Hepatocyte (in vitro differentiated cells): ENCODE results near the gene RAB6A. TPM values are rescaled to one million over a fixed set of nuclear protein-coding genes. Genes with fewer than 3 reads are reported as not detected.

ENCODE experiments used
- DNase-seq: peaks from one replicate; pipeline ENCODE4 v3.0.0-alpha.2; 2016; ENCODE audit warnings: low spot score
- H2AFZ ChIP-seq: fragments of 200-600 bp; sonication (generic); 2 replicates; pipeline ENCODE4 v1.6.0; 2016; ENCODE audit warnings: antibody characterized with exemption, mild to moderate bottlenecking
- H3K27ac ChIP-seq: fragments of 200-600 bp; sonication (generic); 2 replicates; pipeline ENCODE4 v1.5.1; 2016; ENCODE audit warnings: mild to moderate bottlenecking
- H3K27me3 ChIP-seq: fragments of 200-600 bp; sonication (generic); 2 replicates; pipeline ENCODE4 v1.6.1; 2016
- H3K36me3 ChIP-seq: fragments of 200-600 bp; sonication (generic); replicated peaks from 2 replicates; pipeline ENCODE4 v1.5.1; 2016; ENCODE audit warnings: low read depth; ENCODE audit not compliant: insufficient read depth
- H3K4me1 ChIP-seq: fragments of 200-600 bp; sonication (generic); 2 replicates; pipeline ENCODE4 v1.5.1; 2016; ENCODE audit warnings: mild to moderate bottlenecking, moderate library complexity; ENCODE audit not compliant: insufficient read depth
- H3K4me2 ChIP-seq: fragments of 200-600 bp; sonication (generic); 2 replicates; pipeline ENCODE4 v1.6.0; 2016
- H3K4me3 ChIP-seq: fragments of 200-600 bp; sonication (generic); 2 replicates; pipeline ENCODE4 v1.5.1; 2016; ENCODE audit warnings: mild to moderate bottlenecking
- H3K79me2 ChIP-seq: fragments of 200-600 bp; sonication (generic); 2 replicates; pipeline ENCODE4 v1.6.0; 2017; ENCODE audit warnings: mild to moderate bottlenecking
- H3K9me2 ChIP-seq: fragments of 200-600 bp; sonication (generic); replicated peaks from 2 replicates; pipeline ENCODE4 v1.6.0; 2017; ENCODE audit warnings: mild to moderate bottlenecking; ENCODE audit not compliant: insufficient read depth
- H3K9me3 ChIP-seq: fragments of 200-600 bp; sonication (generic); 2 replicates; pipeline ENCODE4 v1.5.1; 2016; ENCODE audit warnings: low read depth, mild to moderate bottlenecking
- H4K20me1 ChIP-seq: fragments of 200-600 bp; sonication (generic); 2 replicates; pipeline ENCODE4 v1.6.0; 2016; ENCODE audit warnings: mild to moderate bottlenecking; ENCODE audit not compliant: insufficient read depth, poor library complexity, severe bottlenecking
- EZH2 ChIP-seq: fragments of 200-600 bp; sonication (generic); IDR thresholded peaks from 2 replicates; pipeline ENCODE4 v1.6.1; 2016; ENCODE audit warnings: antibody characterized with exemption, mild to moderate bottlenecking, borderline replicate concordance
- EZH2phosphoT487 ChIP-seq: fragments of 200-600 bp; sonication (generic); IDR thresholded peaks from one replicate; pipeline ENCODE4 v1.6.1; 2018; ENCODE audit warnings: antibody characterized with exemption, mild to moderate bottlenecking, low read depth, moderate library complexity; ENCODE audit not compliant: unreplicated experiment, severe bottlenecking
- WGBS: methylation state at CpG from one replicate; pipeline ENCODE4 v1.1.6; 2016; ENCODE audit warnings: low lambda C conversion rate; ENCODE audit errors: missing lambda C conversion rate; 5-methylcytosine and 5-hydroxymethylcytosine counted together
- polyA plus RNA-seq: library from polyadenylated mRNA; unstranded; fragments of >200 nt; fragmentation: Nextera tagmentation; extraction: Ambion mirVana; gene quantifications from 2 replicates; pipeline ENCODE4 v1.2.1, GENCODE V29; 2016
- total RNA-seq: library from RNA; depleted of rRNA; stranded (reverse); fragments of >200 nt; gene quantifications from 2 replicates; pipeline ENCODE4 v1.2.3, GENCODE V29; 2014
- TF ChIP-seq, protein P1 (sequence below): fragments of 200-600 bp; sonication (generic); IDR thresholded peaks from 2 replicates; pipeline ENCODE4 v1.5.1; 2016; ENCODE audit warnings: antibody characterized with exemption, mild to moderate bottlenecking; ENCODE audit not compliant: poor library complexity

Gene RAB6A
- total and polyA plus RNA-seq, 2 experiments from 2014 or later: 85.8 to 99.5 TPM

DNA sequence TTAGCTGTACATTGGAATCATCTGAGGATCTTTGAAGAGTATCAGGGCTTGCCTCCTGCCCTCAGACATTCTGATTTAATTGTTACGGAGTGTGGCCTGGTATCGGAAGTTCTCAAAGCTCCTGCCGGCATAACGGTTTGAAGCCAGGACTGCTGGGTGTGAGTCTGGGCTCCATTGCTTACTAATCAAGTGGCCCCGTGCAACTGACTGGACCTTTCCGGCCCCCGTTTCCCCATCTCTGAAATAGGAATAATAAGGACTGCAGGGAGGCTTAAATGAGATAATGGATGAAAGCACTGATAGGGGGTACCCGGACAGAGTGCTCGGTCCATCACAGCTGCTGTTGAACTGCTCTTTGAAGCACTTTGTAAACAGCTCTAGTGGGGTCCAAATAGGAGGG lies 112.8 kb downstream of the RAB6A start:
- H3K4me1 ChIP-seq: peaks cover 9% of the 10 kb centered on the region
- H3K4me2 ChIP-seq: peak overlapping the region; percentile 70
- H3K4me3 ChIP-seq: no peak overlapping the region
- H3K9me2 ChIP-seq: no peaks in the 10 kb centered on the region
- no peak for TF ChIP-seq EZH2phosphoT487
- TF ChIP-seq EZH2: no peak
- TF ChIP-seq, protein P1, sequence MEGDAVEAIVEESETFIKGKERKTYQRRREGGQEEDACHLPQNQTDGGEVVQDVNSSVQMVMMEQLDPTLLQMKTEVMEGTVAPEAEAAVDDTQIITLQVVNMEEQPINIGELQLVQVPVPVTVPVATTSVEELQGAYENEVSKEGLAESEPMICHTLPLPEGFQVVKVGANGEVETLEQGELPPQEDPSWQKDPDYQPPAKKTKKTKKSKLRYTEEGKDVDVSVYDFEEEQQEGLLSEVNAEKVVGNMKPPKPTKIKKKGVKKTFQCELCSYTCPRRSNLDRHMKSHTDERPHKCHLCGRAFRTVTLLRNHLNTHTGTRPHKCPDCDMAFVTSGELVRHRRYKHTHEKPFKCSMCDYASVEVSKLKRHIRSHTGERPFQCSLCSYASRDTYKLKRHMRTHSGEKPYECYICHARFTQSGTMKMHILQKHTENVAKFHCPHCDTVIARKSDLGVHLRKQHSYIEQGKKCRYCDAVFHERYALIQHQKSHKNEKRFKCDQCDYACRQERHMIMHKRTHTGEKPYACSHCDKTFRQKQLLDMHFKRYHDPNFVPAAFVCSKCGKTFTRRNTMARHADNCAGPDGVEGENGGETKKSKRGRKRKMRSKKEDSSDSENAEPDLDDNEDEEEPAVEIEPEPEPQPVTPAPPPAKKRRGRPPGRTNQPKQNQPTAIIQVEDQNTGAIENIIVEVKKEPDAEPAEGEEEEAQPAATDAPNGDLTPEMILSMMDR: no peak
- H3K27ac ChIP-seq: no peak overlapping the region
- no peaks in the 10 kb centered on the region for H3K79me2 ChIP-seq
- peaks cover 6% of the 10 kb centered on the region for H3K27me3 ChIP-seq
- no peaks in the 10 kb centered on the region for H3K36me3 ChIP-seq
- 82% methylated on average over 9 of the region's 9 CpGs for WGBS
- no peak for DNase-seq
- H4K20me1 ChIP-seq: no peaks in the 10 kb centered on the region
- H3K9me3 ChIP-seq: no peaks in the 10 kb centered on the region
- H2AFZ ChIP-seq: no peak overlapping the region

GRCh38 chr11:73647459-73648100 lies 113.3 kb downstream of the RAB6A start:
- no peaks in the 10 kb centered on the region for H3K36me3 ChIP-seq
- peak overlapping the region; percentile 70 for H3K4me2 ChIP-seq
- no peak overlapping the region for H3K4me3 ChIP-seq
- peaks cover 9% of the 10 kb centered on the region for H3K4me1 ChIP-seq
- peak; percentile 93 for DNase-seq
- no peaks in the 10 kb centered on the region for H3K79me2 ChIP-seq
- H3K27ac ChIP-seq: no peak overlapping the region
- H3K9me3 ChIP-seq: no peaks in the 10 kb centered on the region
- no peaks in the 10 kb centered on the region for H3K9me2 ChIP-seq
- H2AFZ ChIP-seq: no peak overlapping the region
- H4K20me1 ChIP-seq: no peaks in the 10 kb centered on the region
- peaks cover 6% of the 10 kb centered on the region for H3K27me3 ChIP-seq
- no peak for TF ChIP-seq EZH2
- no peak for TF ChIP-seq EZH2phosphoT487
- TF ChIP-seq, protein P1: no peak
- 22% methylated on average over 12 of the region's 23 CpGs for WGBS

DNA sequence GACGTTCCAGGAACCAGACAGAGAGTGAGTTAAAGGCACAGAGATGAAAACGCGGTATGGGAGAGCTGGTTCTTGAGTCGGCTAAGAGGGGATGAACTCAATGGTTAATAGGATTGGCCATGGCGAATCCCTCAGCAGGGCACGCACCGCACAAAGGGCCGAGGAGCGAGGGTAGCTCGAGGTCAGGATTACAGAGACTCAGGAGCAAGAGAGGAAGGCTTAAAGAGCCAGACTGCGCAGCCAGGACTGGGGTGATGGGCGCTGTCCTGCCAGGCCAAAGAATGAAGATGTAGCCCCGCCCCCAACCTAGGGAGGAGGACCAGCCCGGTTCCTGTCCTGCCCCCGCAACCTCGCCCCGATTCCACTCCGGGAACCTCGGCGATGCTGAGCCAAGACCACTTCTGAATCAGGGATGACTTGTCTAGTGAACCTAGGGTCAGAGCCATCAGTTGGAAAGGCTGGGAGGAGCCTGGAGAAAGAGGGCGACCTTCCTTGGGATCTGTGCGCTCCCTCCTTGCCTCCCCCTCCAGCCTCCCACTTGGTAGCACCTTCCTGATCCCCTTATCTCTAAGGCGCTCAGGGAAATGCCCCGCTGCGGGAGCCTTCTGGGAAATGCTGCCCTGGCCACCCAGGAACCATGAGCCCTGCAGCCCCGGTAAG lies 114.8 kb downstream of the RAB6A start, which contains the start of gene PLEKHB1:
Gene PLEKHB1, plus strand, starts transcription at position 610 of the 660 bp plus-strand sequence. Its CDS starts 28 bp downstream, at position 638.
- Histone ChIP-seq H3K4me1 (peaks cover 9% of the 10 kb centered on the region), H3K36me3 (no peaks in the 10 kb centered on the region), H3K79me2 (no peaks in the 10 kb centered on the region), H3K9me3 (no peaks in the 10 kb centered on the region), H3K27me3 (peaks cover 6% of the 10 kb centered on the region), H3K27ac (peak within 1 kb of the TSS; percentile 39), H3K4me2 (peak within 1 kb of the TSS; percentile 70), H4K20me1 (no peaks in the 10 kb centered on the region), H3K9me2 (no peaks in the 10 kb centered on the region), H2AFZ (peak within 1 kb of the TSS; percentile 64), H3K4me3 (no peak within 1 kb of the TSS)
- WGBS: 16% methylated on average over 25 of the region's 26 CpGs
- DNase-seq: peak; percentile 60
- TF ChIP-seq EZH2phosphoT487 (no peak), EZH2 (no peak)
- TF ChIP-seq, protein P1: no peak
